ENCODE measurements around the gene DDX52.
"Not testable (repeated sequence)": the region's sequence is repeated elsewhere in the genome, so short reads cannot be mapped to it uniquely, and the experiment has no call there.

The DDX52 gene

GRCh38 chr17:37659925-37660324, 16.7 kb upstream of the DDX52 start:
- DNase-seq (ENCODE audit: low read depth), result no peak

GRCh38 chr17:37657202-37657601, 14.0 kb upstream of the DDX52 start:
- H3K4me3 ChIP-seq (ENCODE audit: low read depth, low read length), result no peak overlapping the region
- DNase-seq (ENCODE audit: low read depth), result no peak

More at GRCh38 chr17:37659925-37660324, 16.7 kb upstream of the DDX52 start:
- no peak overlapping the region for H3K4me3 ChIP-seq (ENCODE audit: low read depth, low read length)

GRCh38 chr17:37651849-37652248, 8.6 kb upstream of the DDX52 start:
- H3K4me3 ChIP-seq (ENCODE audit: low read depth, low read length), result no peak overlapping the region
- DNase-seq (ENCODE audit: low read depth), result no peak

- DNase-seq (ENCODE audit: low read depth), result no peak
- no peak overlapping the region for H3K4me3 ChIP-seq (ENCODE audit: low read depth, low read length)
Measured at GRCh38 chr17:37650419-37651003, 7.3 kb upstream of the DDX52 start.

GRCh38 chr17:37648555-37648954, 5.3 kb upstream of the DDX52 start:
- H3K4me3 ChIP-seq (ENCODE audit: low read depth, low read length), result no peak overlapping the region
- DNase-seq (ENCODE audit: low read depth), result no peak

- DNase-seq (ENCODE audit: low read depth), result no peak
- H3K4me3 ChIP-seq (ENCODE audit: low read depth, low read length), result no peak overlapping the region
Measured at GRCh38 chr17:37647856-37648255, 4.6 kb upstream of the DDX52 start.

GRCh38 chr17:37643869-37644268, 623 bp upstream of the DDX52 start:
- no peak for DNase-seq (ENCODE audit: low read depth)

GRCh38 chr17:37642681-37643080, 565 bp downstream of the DDX52 start:
- DNase-seq (ENCODE audit: low read depth), result no peak
- peak overlapping the region; percentile 90 for H3K4me3 ChIP-seq (ENCODE audit: low read depth, low read length)

More at GRCh38 chr17:37643869-37644268, 623 bp upstream of the DDX52 start:
- peak overlapping the region; percentile 90 for H3K4me3 ChIP-seq (ENCODE audit: low read depth, low read length)

- H3K4me3 ChIP-seq (ENCODE audit: low read depth, low read length), result no peak overlapping the region
- no peak for DNase-seq (ENCODE audit: low read depth)
Measured at GRCh38 chr17:37640015-37640414, 3.2 kb downstream of the DDX52 start.

GRCh38 chr17:37637956-37638355, 5.3 kb downstream of the DDX52 start:
- DNase-seq (ENCODE audit: low read depth), result no peak
- H3K4me3 ChIP-seq (ENCODE audit: low read depth, low read length), result no peak overlapping the region

GRCh38 chr17:37616430-37616829, 26.8 kb downstream of the DDX52 start:
- not testable (repeated sequence) for H3K4me3 ChIP-seq (ENCODE audit: low read depth, low read length); DNase-seq (ENCODE audit: low read depth)

- no peak for DNase-seq (ENCODE audit: low read depth)
- no peak overlapping the region for H3K4me3 ChIP-seq (ENCODE audit: low read depth, low read length)
Measured at GRCh38 chr17:37614823-37615222, 28.4 kb downstream of the DDX52 start.

- peak; percentile 55 for DNase-seq (ENCODE audit: low read depth)
Measured at GRCh38 chr17:37614391-37614790, 28.9 kb downstream of the DDX52 start.

GRCh38 chr17:37610971-37611370, 32.3 kb downstream of the DDX52 start:
- no peak for DNase-seq (ENCODE audit: low read depth)
- H3K4me3 ChIP-seq (ENCODE audit: low read depth, low read length), result no peak overlapping the region

More at GRCh38 chr17:37614391-37614790, 28.9 kb downstream of the DDX52 start:
- no peak overlapping the region for H3K4me3 ChIP-seq (ENCODE audit: low read depth, low read length)

- H3K4me3 ChIP-seq (ENCODE audit: low read depth, low read length), result peak overlapping the region; percentile 85
- DNase-seq (ENCODE audit: low read depth), result not testable (repeated sequence)
Measured at GRCh38 chr17:37610041-37610420, 33.2 kb downstream of the DDX52 start.

- DNase-seq (ENCODE audit: low read depth), result peak; percentile 86
- peak within 1 kb of the TSS; percentile 85 for H3K4me3 ChIP-seq (ENCODE audit: low read depth, low read length)
Measured at GRCh38 chr17:37609170-37610040, 33.8 kb downstream of the DDX52 start, which contains the start of gene SYNRG. SYNRG (minus strand) TSS chr17:37609418; CDS start chr17:37609355, 63 bp downstream.

- no peak for DNase-seq (ENCODE audit: low read depth)
- H3K4me3 ChIP-seq (ENCODE audit: low read depth, low read length), result peak overlapping the region; percentile 85
Measured at GRCh38 chr17:37608351-37609169, 34.7 kb downstream of the DDX52 start.

GRCh38 chr17:37607637-37608331, 35.5 kb downstream of the DDX52 start:
- no peak for DNase-seq (ENCODE audit: low read depth)
- peak overlapping the region; percentile 85 for H3K4me3 ChIP-seq (ENCODE audit: low read depth, low read length)

GRCh38 chr17:37605813-37606505, 37.3 kb downstream of the DDX52 start:
- no peak for DNase-seq (ENCODE audit: low read depth)
- no peak overlapping the region for H3K4me3 ChIP-seq (ENCODE audit: low read depth, low read length)
